HL-60 (cell line): Measurements from ENCODE around the gene CACNA1E.

Experiments used
- DNase-seq, 2 experiments: peaks; one replicate each; pipeline ENCODE4 v3.0.0-alpha.2; 2010 to 2020; ENCODE audit warnings: low read depth in 1 of 2, low spot score in 1 of 2
- H3K27ac ChIP-seq: fragments of 250-450 bp; sonication (Bioruptor Pico); replicated peaks from 2 replicates; pipeline ENCODE4 v1.5.1; 2020; ENCODE audit warnings: mild to moderate bottlenecking, moderate library complexity
- H3K27me3 ChIP-seq: fragments of 250-450 bp; sonication (Bioruptor Pico); 2 replicates; pipeline ENCODE4 v1.5.1; 2021; ENCODE audit warnings: mild to moderate bottlenecking, moderate library complexity; ENCODE audit not compliant: insufficient read depth, poor library complexity, severe bottlenecking
- H3K4me3 ChIP-seq: replicated peaks from 2 replicates; pipeline ENCODE4 v1.5.1; 2011; ENCODE audit warnings: mild to moderate bottlenecking, control low read depth, low read length; ENCODE audit not compliant: insufficient read depth
- GABPA ChIP-seq: IDR thresholded peaks from 2 replicates; pipeline ENCODE4 v1.6.1; 2012; ENCODE audit warnings: low read depth
- POLR2AphosphoS5 ChIP-seq: IDR thresholded peaks from 2 replicates; pipeline ENCODE4 v1.6.1; 2012; ENCODE audit warnings: low read depth
- REST ChIP-seq: IDR thresholded peaks from 2 replicates; pipeline ENCODE4 v1.6.1; 2012; ENCODE audit warnings: low read depth; ENCODE audit not compliant: insufficient replicate concordance
- SPI1 ChIP-seq: IDR thresholded peaks from 2 replicates; pipeline ENCODE4 v1.6.1; 2012; ENCODE audit warnings: low read depth, mild to moderate bottlenecking, borderline replicate concordance
- long read RNA-seq: library from polyadenylated mRNA; unstranded; transcript quantifications from one replicate; pipeline ENCODE4 v2.0.0, GENCODE V29; 2020
- TF ChIP-seq, protein P1 (sequence below): IDR thresholded peaks from one replicate; pipeline ENCODE4 v1.5.1; 2011; ENCODE audit warnings: low read length, control low read depth, inconsistent platforms; ENCODE audit not compliant: insufficient read depth

CACNA1E gene
- long read RNA-seq, partial matches to known transcripts, result 0 of 2 reads
- long read RNA-seq, other reads (novel, unspliced or antisense), result 2 of 2 reads

GRCh38 chr1:181483285-181484195 lies at the start of gene CACNA1E:
TSS of gene CACNA1E (plus strand) at chr1:181483517. CDS start at chr1:181483745, 228 bp downstream.
- peaks cover 22% of the 10 kb centered on the region for H3K27me3 ChIP-seq
- H3K27ac ChIP-seq, result no peak within 1 kb of the TSS
- no peak for TF ChIP-seq SPI1
- no peak within 1 kb of the TSS for H3K4me3 ChIP-seq
- DNase-seq, result no peak

DNA sequence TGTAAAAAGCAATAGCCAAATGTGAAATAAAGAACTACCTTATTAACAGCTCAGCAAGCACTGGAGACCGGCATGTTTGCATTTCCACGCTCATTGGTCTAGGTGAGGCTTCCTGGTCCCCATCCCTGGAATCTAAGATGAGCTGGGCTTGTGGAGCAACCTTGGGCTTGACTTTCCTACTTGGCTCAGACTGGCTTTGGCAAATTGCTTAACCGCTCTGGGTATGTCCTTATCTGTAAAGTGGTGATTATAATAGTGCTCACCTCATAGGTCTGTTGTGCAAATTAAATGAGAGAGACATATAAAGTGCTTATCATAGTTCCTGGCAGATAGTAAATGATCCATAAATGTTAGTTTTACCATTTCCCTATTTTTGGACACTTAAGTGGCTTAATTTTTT lies 49.4 kb upstream of the CACNA1E start:
- H3K27ac ChIP-seq, result no peak overlapping the region
- no peak overlapping the region for H3K4me3 ChIP-seq
- no peaks in the 10 kb centered on the region for H3K27me3 ChIP-seq
- no peak for DNase-seq
- TF ChIP-seq REST (no peak), SPI1 (no peak)

- Histone ChIP-seq H3K27ac (no peak overlapping the region), H3K4me3 (no peak overlapping the region), H3K27me3 (no peaks in the 10 kb centered on the region)
- TF ChIP-seq POLR2AphosphoS5 (no peak), SPI1 (no peak), GABPA (no peak), REST (no peak)
- TF ChIP-seq, protein P1, sequence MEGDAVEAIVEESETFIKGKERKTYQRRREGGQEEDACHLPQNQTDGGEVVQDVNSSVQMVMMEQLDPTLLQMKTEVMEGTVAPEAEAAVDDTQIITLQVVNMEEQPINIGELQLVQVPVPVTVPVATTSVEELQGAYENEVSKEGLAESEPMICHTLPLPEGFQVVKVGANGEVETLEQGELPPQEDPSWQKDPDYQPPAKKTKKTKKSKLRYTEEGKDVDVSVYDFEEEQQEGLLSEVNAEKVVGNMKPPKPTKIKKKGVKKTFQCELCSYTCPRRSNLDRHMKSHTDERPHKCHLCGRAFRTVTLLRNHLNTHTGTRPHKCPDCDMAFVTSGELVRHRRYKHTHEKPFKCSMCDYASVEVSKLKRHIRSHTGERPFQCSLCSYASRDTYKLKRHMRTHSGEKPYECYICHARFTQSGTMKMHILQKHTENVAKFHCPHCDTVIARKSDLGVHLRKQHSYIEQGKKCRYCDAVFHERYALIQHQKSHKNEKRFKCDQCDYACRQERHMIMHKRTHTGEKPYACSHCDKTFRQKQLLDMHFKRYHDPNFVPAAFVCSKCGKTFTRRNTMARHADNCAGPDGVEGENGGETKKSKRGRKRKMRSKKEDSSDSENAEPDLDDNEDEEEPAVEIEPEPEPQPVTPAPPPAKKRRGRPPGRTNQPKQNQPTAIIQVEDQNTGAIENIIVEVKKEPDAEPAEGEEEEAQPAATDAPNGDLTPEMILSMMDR, result no peak
- DNase-seq, result no peak
Measured at GRCh38 chr1:181438013-181438412, 45.3 kb upstream of the CACNA1E start.

GRCh38 chr1:181440510-181440909 lies 42.8 kb upstream of the CACNA1E start:
- H3K4me3 ChIP-seq, result no peak overlapping the region
- no peaks in the 10 kb centered on the region for H3K27me3 ChIP-seq
- DNase-seq, result no peak
- TF ChIP-seq GABPA (no peak), REST (no peak)
- TF ChIP-seq, protein P1, result no peak
- H3K27ac ChIP-seq, result no peak overlapping the region
